HTR-8/SVneo (cell line): ENCODE data around the gene VEGFB.

Source experiments
- DNase-seq: peaks from one replicate; pipeline ENCODE4 v3.0.0; 2011; ENCODE audit warnings: low spot score, mixed read lengths; ENCODE audit not compliant: insufficient read length
- FAIRE-seq: peaks from 2 replicates; lab custom pipeline; 2011; peaks lifted over from hg19 to GRCh38; lab: Jason Lieb, UNC

The VEGFB gene

GRCh38 chr11:64210301-64211020, 23.9 kb upstream of the VEGFB start:
- FAIRE-seq: no peak
- no peak for DNase-seq

GRCh38 chr11:64211181-64211872, 23.1 kb upstream of the VEGFB start:
- FAIRE-seq: no peak
- DNase-seq: no peak

GRCh38 chr11:64216879-64217278, 17.5 kb upstream of the VEGFB start:
- DNase-seq (no peak), FAIRE-seq (no peak)

- no peak for FAIRE-seq
- DNase-seq: no peak
Observed at GRCh38 chr11:64218628-64219353, 15.6 kb upstream of the VEGFB start.

- DNase-seq: no peak
- no peak for FAIRE-seq
Observed at GRCh38 chr11:64219354-64219684, 15.1 kb upstream of the VEGFB start.

GRCh38 chr11:64219755-64220154, 14.6 kb upstream of the VEGFB start:
- FAIRE-seq: no peak

GRCh38 chr11:64220271-64220670, 14.1 kb upstream of the VEGFB start:
- DNase-seq (no peak), FAIRE-seq (no peak)

More at GRCh38 chr11:64219755-64220154, 14.6 kb upstream of the VEGFB start:
- no peak for DNase-seq

- DNase-seq (no peak), FAIRE-seq (no peak)
Observed at GRCh38 chr11:64220798-64221197, 13.6 kb upstream of the VEGFB start.

- DNase-seq: no peak
- FAIRE-seq: no peak
Observed at GRCh38 chr11:64222651-64223000, 11.8 kb upstream of the VEGFB start.

GRCh38 chr11:64223001-64223651, 11.3 kb upstream of the VEGFB start:
- no peak for FAIRE-seq
- no peak for DNase-seq

- FAIRE-seq (no peak), DNase-seq (no peak)
Observed at GRCh38 chr11:64224151-64224890, 10.1 kb upstream of the VEGFB start.

GRCh38 chr11:64224891-64225607, 9.3 kb upstream of the VEGFB start:
- no peak for DNase-seq
- FAIRE-seq: no peak

GRCh38 chr11:64225608-64226506, 8.5 kb upstream of the VEGFB start, which contains the start of the genes NUDT22 and TRPT1:
Gene NUDT22, plus strand, starts transcription at chr11:64226274. Its CDS starts 379 bp downstream, at chr11:64226653.
Gene TRPT1, minus strand, starts transcription at chr11:64226186. Its CDS starts 326 bp downstream, at chr11:64225860.
- no peak for FAIRE-seq
- peak; percentile 81 for DNase-seq

GRCh38 chr11:64226507-64227051, 7.8 kb upstream of the VEGFB start:
- FAIRE-seq (no peak), DNase-seq (no peak)

- no peak for FAIRE-seq
- no peak for DNase-seq
Observed at GRCh38 chr11:64227405-64227956, 6.9 kb upstream of the VEGFB start.

GRCh38 chr11:64229090-64229743, 5.2 kb upstream of the VEGFB start:
- FAIRE-seq (no peak), DNase-seq (no peak)

- no peak for FAIRE-seq
- no peak for DNase-seq
Observed at GRCh38 chr11:64229744-64230170, 4.6 kb upstream of the VEGFB start.
